Subcutaneous adipose tissue (tissue), 4 donors: ENCODE data around the gene RECQL5. TPM values are rescaled to one million over a fixed set of nuclear protein-coding genes. Genes with fewer than 3 reads are reported as not detected.

Source experiments
- total RNA-seq, 4 donors: library from RNA; depleted of rRNA; stranded (reverse); fragments of >200 nt; gene quantifications; one replicate each; pipeline ENCODE4 v1.1.0, GENCODE V29; 2016
- TF ChIP-seq, protein P1 (sequence below): fragments of 450-650 bp; IDR thresholded peaks from one replicate; pipeline ENCODE4 v1.5.1; 2016; ENCODE audit warnings: low read depth, mild to moderate bottlenecking, control low read depth, antibody characterized with exemption, moderate library complexity

The RECQL5 gene
- total RNA-seq, 4 donors from 2014 or later: 7.7 to 23.4 (median 15.5) TPM

DNA sequence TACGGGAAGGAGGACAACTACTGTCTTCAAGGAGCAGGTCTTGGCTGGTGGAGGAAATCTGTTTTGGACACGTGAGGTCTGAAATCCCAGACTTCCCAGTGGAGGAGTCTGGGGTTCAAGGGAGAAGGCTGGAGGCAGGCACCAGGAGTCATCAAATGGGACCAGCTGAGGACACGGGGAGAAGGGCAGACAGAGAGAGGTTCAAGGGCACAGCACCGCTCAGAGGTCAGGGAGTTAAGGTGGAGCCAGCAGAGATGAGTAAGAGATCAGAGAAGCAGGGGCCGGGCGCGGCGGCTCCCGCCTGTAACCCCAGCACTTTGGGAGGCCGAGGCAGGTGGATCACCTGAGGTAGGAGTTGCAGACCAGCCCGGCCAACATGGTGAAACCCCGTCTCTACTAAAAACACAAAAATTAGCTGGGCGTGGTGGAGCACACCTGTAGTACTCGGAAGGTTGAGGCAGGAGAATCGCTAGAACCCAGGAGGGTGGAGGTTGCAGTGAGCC lies 44.1 kb downstream of the RECQL5 start:
- TF ChIP-seq, protein P1, sequence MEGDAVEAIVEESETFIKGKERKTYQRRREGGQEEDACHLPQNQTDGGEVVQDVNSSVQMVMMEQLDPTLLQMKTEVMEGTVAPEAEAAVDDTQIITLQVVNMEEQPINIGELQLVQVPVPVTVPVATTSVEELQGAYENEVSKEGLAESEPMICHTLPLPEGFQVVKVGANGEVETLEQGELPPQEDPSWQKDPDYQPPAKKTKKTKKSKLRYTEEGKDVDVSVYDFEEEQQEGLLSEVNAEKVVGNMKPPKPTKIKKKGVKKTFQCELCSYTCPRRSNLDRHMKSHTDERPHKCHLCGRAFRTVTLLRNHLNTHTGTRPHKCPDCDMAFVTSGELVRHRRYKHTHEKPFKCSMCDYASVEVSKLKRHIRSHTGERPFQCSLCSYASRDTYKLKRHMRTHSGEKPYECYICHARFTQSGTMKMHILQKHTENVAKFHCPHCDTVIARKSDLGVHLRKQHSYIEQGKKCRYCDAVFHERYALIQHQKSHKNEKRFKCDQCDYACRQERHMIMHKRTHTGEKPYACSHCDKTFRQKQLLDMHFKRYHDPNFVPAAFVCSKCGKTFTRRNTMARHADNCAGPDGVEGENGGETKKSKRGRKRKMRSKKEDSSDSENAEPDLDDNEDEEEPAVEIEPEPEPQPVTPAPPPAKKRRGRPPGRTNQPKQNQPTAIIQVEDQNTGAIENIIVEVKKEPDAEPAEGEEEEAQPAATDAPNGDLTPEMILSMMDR: no peak

DNA sequence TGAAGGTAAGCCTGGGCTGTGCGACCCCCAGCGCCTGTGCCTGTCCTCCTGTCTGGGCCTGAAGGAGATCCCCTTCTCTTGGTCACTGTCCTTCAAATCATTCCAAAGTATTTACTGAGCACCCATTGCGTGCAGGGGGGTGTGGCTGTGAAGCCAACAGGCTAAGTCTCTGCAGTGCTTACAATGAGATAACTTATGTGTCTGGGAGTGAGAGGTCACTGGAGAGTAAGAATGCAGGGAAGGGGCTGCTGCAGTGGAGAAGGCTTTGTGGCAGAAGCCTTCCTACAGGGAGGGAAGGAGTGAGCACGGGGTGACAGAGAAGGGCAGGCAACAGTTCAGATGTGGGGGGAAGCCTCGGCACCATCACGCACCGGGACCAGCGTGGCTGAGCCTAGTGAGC lies 44.9 kb downstream of the RECQL5 start:
- TF ChIP-seq, protein P1: no peak

DNA sequence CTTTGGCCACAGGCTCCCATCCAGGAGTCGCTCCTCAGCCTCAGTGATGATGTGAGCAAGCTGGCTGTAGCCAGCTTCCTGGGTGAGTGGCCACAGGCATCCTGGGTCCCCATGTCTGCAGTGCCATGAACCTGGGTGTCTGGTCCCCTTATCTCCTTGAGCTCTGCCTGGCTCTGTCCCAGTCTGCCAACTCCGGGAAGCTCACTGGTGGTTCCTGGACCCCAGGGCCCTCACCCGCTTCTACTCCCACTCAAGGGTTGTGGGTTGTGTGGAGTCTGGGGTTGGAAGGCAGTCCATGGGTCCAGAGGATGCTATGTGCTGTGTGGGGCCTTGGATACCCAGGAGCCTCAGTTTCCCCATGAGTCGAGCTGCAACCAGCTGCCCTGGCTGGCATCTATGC lies 45.5 kb downstream of the RECQL5 start:
- TF ChIP-seq, protein P1: no peak

DNA sequence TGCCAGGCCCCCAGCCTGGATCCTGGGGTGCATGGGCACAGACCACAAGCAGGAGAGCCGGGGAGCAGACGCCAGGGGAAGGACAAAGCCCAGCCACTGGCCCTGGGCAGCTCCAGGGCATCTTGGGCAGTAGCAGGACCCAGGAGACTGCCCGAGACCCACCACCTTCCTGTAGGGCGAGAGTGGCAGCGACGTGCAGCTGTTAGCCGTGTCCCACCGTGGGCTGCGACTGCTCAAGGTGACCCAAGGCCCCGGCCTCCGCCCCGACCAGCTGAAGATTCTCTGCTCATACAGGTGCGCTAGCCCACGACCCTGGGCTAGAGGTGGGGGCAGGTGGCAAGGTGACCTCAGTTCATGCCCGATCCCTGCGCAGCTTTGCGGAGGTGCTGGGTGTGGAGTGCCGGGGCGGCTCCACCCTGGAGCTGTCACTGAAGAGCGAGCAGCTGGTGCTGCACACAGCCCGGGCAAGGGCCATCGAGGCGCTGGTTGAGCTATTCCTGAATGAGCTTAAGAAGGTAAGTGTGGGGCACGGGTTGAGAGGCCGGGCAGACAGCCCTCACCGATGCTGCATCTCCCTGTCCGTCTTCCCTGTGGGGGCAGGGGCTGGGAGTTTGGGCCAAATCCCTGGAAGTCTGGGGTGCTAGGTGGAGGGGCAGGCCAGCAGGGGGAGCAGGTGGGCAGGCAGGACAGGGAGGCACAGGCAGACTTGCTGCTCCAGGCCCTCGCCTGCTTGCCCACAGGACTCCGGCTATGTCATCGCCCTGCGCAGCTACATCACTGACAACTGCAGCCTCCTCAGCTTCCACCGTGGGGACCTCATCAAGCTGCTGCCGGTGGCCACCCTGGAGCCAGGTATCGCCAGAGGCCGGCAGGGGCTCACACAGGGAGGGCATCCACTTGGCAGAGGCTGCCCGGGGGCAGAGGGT lies 47.2 kb downstream of the RECQL5 start:
- TF ChIP-seq, protein P1: no peak

DNA sequence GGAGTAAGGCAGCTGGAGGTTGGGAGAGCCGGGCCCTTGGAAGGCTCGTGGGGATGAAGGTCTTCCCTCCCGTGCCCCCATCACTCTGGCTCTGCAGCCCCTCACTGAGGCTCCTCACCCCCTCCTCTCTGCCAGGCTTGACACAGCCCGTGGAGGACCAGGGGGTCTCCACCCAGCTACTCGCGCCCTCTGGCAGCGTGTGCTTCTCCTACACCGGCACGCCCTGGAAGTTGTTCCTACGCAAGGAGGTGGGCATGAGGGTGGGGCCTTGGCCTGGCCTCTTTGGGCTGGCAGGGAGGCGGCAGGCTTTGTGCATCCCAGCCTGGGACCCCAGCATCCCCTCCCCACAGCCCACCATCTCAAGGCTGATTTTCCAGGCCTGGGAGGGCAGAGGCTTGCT lies 49.3 kb downstream of the RECQL5 start:
- TF ChIP-seq, protein P1: no peak

DNA sequence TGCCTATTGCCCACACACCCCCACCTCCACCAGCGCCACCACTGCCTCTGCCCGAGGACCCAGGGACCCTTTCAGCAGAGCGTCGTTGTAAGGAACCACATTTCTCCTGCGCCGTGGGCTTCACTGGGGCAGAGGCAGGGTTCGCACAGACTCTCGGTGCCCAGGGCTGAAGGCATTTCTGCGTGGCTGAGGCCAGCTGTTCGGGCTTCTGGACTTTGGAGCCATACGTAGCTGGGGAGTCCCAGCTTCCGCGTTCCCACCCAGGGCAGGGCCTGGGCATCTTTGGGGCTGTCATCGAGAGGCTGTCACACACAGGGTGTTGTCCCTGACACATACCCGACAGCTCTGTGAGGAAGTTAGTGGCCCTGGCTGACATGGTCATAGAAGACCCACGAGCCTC lies 49.7 kb downstream of the RECQL5 start:
- TF ChIP-seq, protein P1: no peak

DNA sequence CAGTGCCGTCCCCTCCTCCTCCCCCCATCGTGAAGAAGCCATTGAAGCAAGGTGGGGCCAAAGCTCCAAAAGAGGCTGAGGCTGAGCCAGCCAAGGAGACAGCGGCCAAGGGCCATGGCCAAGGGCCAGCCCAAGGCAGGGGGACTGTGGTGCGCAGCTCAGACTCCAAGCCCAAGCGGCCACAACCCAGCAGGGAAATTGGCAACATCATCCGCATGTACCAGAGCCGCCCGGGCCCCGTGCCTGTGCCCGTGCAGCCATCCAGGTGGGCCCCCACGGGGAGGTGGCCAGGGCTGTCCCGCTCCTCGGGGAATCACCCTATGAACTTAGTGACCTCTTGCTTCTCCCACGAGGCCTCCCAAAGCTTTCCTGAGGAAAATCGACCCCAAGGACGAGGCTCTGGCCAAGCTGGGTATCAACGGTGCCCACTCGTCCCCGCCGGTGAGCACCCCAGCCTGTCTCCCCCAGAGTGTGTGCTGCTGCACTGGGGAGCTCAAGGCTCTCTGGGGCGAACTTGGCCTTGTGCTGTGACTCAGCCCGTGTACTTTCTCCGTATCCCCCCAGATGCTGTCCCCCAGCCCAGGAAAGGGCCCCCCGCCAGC lies 50.3 kb downstream of the RECQL5 start:
- TF ChIP-seq, protein P1: no peak
